ENCODE data around the gene SLIT3.

GRCh38 chr5:169347786-169348185 is 46.8 kb upstream of the SLIT3 start:
- TF ChIP-seq CTCF (tag by site-specific recombination; IDR thresholded peaks at IDR 0.05) (no peak), ZNF362 (tag by site-specific recombination; IDR thresholded peaks at IDR 0.05) (no peak), ZNF791 (tag by site-specific recombination; IDR thresholded peaks at IDR 0.05) (no peak), ZNF558 (tag by site-specific recombination; IDR thresholded peaks at IDR 0.05) (no peak), ZNF514 (tag by site-specific recombination; IDR thresholded peaks at IDR 0.05) (no peak), ZNF416 (tag by site-specific recombination; IDR thresholded peaks at IDR 0.05) (no peak)
